ENCODE results near the gene NDE1. TPM values are rescaled to one million over a fixed set of nuclear protein-coding genes. Genes with fewer than 3 reads are reported as not detected.
A peak's percentile ranks its signal among the peaks of the same experiment; 100 is the strongest.

The NDE1 gene
- polyA plus RNA-seq, 1 donor: 25.9 TPM

GRCh38 chr16:15607700-15608396 lies 42.2 kb upstream of the NDE1 start:
- WGBS (ENCODE audit: insufficient coverage, low lambda C conversion rate): 93% methylated on average over 3 of the region's 13 CpGs
- peaks cover 87% of the 10 kb centered on the region for H3K36me3 ChIP-seq (ENCODE audit: control insufficient read depth, insufficient read depth, low read length)
- H3K4me1 ChIP-seq (ENCODE audit: control insufficient read depth, insufficient read depth, low read length): no peaks in the 10 kb centered on the region
- no peaks in the 10 kb centered on the region for H3K27me3 ChIP-seq (ENCODE audit: control insufficient read depth, insufficient read depth, low read length)
- H3K9me3 ChIP-seq (ENCODE audit: control insufficient read depth, low read depth, low read length): no peaks in the 10 kb centered on the region
- no peak overlapping the region for H3K4me3 ChIP-seq (ENCODE audit: low read length)
- H3K27ac ChIP-seq (ENCODE audit: low read length): no peak overlapping the region
- no peak for DNase-seq

DNA sequence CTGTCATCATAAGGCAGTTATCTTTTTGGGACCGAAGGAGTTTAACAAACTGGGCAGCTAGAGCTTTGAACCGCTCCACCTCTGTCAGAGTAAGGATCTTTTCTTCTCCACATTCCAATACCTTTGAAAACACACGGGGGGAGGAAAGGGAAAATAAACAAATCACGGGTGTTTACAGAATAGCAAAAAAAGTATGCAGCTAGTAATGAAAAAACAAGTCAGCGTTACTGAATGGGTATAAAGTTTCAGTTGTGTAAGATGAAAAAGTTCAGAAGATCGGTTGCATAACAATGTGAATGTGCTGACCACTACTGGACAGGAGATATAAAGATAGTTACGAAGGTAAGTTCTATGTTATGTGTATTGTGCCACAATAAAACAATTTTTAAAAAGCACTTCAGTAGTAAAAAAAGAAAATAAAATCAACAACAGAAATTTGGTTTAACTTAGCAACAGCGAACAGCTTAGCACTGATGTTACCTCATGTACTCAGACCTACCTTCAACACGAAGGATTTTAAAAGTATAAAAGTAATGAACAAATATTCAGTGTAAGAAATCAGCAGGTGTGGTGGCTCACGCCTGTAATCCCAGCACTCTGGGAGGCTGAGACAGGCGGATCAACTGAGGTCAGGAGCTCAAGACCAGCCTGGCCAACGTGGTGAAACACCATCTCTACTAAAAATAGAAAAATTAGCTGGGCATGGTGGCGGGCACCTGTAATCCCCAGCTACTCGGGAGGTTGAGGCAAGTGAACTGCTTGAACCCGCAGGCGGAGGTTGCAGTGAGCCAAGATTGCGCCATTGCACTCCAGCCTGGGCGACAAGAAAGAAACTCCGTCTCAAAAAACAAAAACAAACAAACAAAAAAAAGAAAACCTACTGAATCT lies 41.4 kb upstream of the NDE1 start:
- Histone ChIP-seq H3K27me3 (ENCODE audit: control insufficient read depth, insufficient read depth, low read length) (no peaks in the 10 kb centered on the region), H3K27ac (ENCODE audit: low read length) (no peak overlapping the region), H3K4me3 (ENCODE audit: low read length) (no peak overlapping the region), H3K36me3 (ENCODE audit: control insufficient read depth, insufficient read depth, low read length) (peaks cover 82% of the 10 kb centered on the region), H3K4me1 (ENCODE audit: control insufficient read depth, insufficient read depth, low read length) (no peaks in the 10 kb centered on the region), H3K9me3 (ENCODE audit: control insufficient read depth, low read depth, low read length) (no peaks in the 10 kb centered on the region)
- DNase-seq: peak in 1 of 2 donors; percentile 20
- WGBS (ENCODE audit: insufficient coverage, low lambda C conversion rate): 71% methylated on average over 6 of the region's 19 CpGs

DNA sequence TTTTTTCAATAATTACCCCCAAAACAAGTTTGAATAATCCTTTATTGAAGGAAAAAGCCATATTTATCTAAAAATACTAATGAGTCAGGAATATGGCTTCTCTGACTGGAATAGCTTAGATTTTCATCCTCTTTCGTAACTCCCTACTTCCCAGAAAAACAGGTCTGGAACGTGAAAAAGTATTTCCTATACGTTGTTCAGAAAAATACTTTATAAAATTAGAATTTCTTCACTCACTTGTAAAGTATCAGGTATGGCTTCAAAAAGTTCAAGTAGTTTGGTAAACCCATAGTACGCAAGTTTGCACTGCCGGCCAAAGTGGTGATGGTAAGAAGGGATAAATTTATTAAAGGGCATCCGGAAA lies 40.8 kb upstream of the NDE1 start:
- H3K36me3 ChIP-seq (ENCODE audit: control insufficient read depth, insufficient read depth, low read length): peaks cover 80% of the 10 kb centered on the region
- 100% methylated on average over 2 of the region's 6 CpGs for WGBS (ENCODE audit: insufficient coverage, low lambda C conversion rate)
- H3K4me1 ChIP-seq (ENCODE audit: control insufficient read depth, insufficient read depth, low read length): no peaks in the 10 kb centered on the region
- H3K9me3 ChIP-seq (ENCODE audit: control insufficient read depth, low read depth, low read length): no peaks in the 10 kb centered on the region
- no peak for DNase-seq
- H3K4me3 ChIP-seq (ENCODE audit: low read length): no peak overlapping the region
- no peak overlapping the region for H3K27ac ChIP-seq (ENCODE audit: low read length)
- H3K27me3 ChIP-seq (ENCODE audit: control insufficient read depth, insufficient read depth, low read length): no peaks in the 10 kb centered on the region

- Histone ChIP-seq H3K4me3 (ENCODE audit: low read length) (no peak overlapping the region), H3K9me3 (ENCODE audit: control insufficient read depth, low read depth, low read length) (no peaks in the 10 kb centered on the region), H3K4me1 (ENCODE audit: control insufficient read depth, insufficient read depth, low read length) (no peaks in the 10 kb centered on the region), H3K27ac (ENCODE audit: low read length) (no peak overlapping the region), H3K27me3 (ENCODE audit: control insufficient read depth, insufficient read depth, low read length) (no peaks in the 10 kb centered on the region), H3K36me3 (ENCODE audit: control insufficient read depth, insufficient read depth, low read length) (peaks cover 76% of the 10 kb centered on the region)
- DNase-seq: no peak
- 100% methylated on average over 1 of the region's 10 CpGs for WGBS (ENCODE audit: insufficient coverage, low lambda C conversion rate)
Measured at GRCh38 chr16:15610369-15610871, 39.6 kb upstream of the NDE1 start.

DNA sequence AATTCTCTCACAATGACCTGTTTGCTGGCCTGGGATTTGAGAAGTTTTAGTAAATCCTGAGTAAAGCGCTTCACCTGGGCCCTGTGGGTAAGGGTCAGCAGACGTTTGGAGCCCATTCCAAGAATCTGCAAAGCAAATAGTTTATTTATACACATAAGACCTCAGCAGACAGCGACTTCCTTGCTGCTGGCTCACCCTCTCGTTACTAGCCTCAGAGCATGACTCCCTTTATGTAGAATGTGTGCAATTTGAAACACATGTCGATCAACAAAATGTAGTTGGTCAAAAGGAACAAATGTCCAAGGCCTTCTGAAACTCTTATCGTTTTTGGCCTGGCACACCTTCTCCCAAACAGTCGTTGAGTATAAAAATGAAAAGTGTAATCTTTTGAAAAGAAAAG lies 38.4 kb upstream of the NDE1 start:
- H3K27me3 ChIP-seq (ENCODE audit: control insufficient read depth, insufficient read depth, low read length): no peaks in the 10 kb centered on the region
- H3K4me3 ChIP-seq (ENCODE audit: low read length): no peak overlapping the region
- H3K9me3 ChIP-seq (ENCODE audit: control insufficient read depth, low read depth, low read length): no peaks in the 10 kb centered on the region
- H3K4me1 ChIP-seq (ENCODE audit: control insufficient read depth, insufficient read depth, low read length): no peaks in the 10 kb centered on the region
- WGBS (ENCODE audit: insufficient coverage, low lambda C conversion rate): no CpG with 5 or more reads among the region's 7 CpGs
- DNase-seq: no peak
- no peak overlapping the region for H3K27ac ChIP-seq (ENCODE audit: low read length)
- peaks cover 75% of the 10 kb centered on the region for H3K36me3 ChIP-seq (ENCODE audit: control insufficient read depth, insufficient read depth, low read length)

GRCh38 chr16:15613676-15614075 lies 36.4 kb upstream of the NDE1 start:
- Histone ChIP-seq H3K4me1 (ENCODE audit: control insufficient read depth, insufficient read depth, low read length) (no peaks in the 10 kb centered on the region), H3K36me3 (ENCODE audit: control insufficient read depth, insufficient read depth, low read length) (peaks cover 78% of the 10 kb centered on the region), H3K27ac (ENCODE audit: low read length) (no peak overlapping the region), H3K4me3 (ENCODE audit: low read length) (no peak overlapping the region), H3K9me3 (ENCODE audit: control insufficient read depth, low read depth, low read length) (no peaks in the 10 kb centered on the region), H3K27me3 (ENCODE audit: control insufficient read depth, insufficient read depth, low read length) (no peaks in the 10 kb centered on the region)
- WGBS (ENCODE audit: insufficient coverage, low lambda C conversion rate): no CpG with 5 or more reads among the region's 4 CpGs
- no peak for DNase-seq

- no peak for DNase-seq
- Histone ChIP-seq H3K27me3 (ENCODE audit: control insufficient read depth, insufficient read depth, low read length) (no peaks in the 10 kb centered on the region), H3K27ac (ENCODE audit: low read length) (no peak overlapping the region), H3K4me3 (ENCODE audit: low read length) (no peak overlapping the region), H3K36me3 (ENCODE audit: control insufficient read depth, insufficient read depth, low read length) (peaks cover 78% of the 10 kb centered on the region), H3K4me1 (ENCODE audit: control insufficient read depth, insufficient read depth, low read length) (no peaks in the 10 kb centered on the region), H3K9me3 (ENCODE audit: control insufficient read depth, low read depth, low read length) (no peaks in the 10 kb centered on the region)
- WGBS (ENCODE audit: insufficient coverage, low lambda C conversion rate): 100% methylated on average over 1 of the region's 4 CpGs
Measured at GRCh38 chr16:15616012-15616411, 34.0 kb upstream of the NDE1 start.

- Histone ChIP-seq H3K27ac (ENCODE audit: low read length) (no peak overlapping the region), H3K4me1 (ENCODE audit: control insufficient read depth, insufficient read depth, low read length) (no peaks in the 10 kb centered on the region), H3K36me3 (ENCODE audit: control insufficient read depth, insufficient read depth, low read length) (peaks cover 78% of the 10 kb centered on the region), H3K9me3 (ENCODE audit: control insufficient read depth, low read depth, low read length) (no peaks in the 10 kb centered on the region), H3K4me3 (ENCODE audit: low read length) (no peak overlapping the region), H3K27me3 (ENCODE audit: control insufficient read depth, insufficient read depth, low read length) (no peaks in the 10 kb centered on the region)
- no CpG with 5 or more reads among the region's 11 CpGs for WGBS (ENCODE audit: insufficient coverage, low lambda C conversion rate)
- DNase-seq: no peak
Measured at GRCh38 chr16:15616475-15617165, 33.4 kb upstream of the NDE1 start.

DNA sequence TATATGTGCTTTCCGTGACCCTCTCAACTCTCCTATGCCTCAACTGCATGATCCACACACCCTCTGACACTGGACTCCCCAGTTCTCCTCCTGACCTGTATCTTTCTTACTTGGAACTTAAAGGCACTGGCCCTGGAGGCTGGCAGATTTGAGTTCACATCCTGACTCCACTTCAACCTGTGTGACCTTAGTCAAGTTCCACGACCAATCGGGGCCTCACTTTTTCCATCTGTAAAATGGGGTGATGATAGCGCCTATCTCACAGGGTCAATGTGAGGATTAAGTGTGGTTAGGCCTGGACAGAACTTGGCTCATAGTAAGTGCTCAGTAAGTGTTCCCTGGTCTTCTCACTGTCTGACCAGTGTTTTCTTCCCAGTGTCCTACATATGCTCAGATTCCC lies 32.1 kb upstream of the NDE1 start:
- Histone ChIP-seq H3K4me1 (ENCODE audit: control insufficient read depth, insufficient read depth, low read length) (no peaks in the 10 kb centered on the region), H3K36me3 (ENCODE audit: control insufficient read depth, insufficient read depth, low read length) (peaks cover 77% of the 10 kb centered on the region), H3K4me3 (ENCODE audit: low read length) (no peak overlapping the region), H3K9me3 (ENCODE audit: control insufficient read depth, low read depth, low read length) (no peaks in the 10 kb centered on the region), H3K27me3 (ENCODE audit: control insufficient read depth, insufficient read depth, low read length) (no peaks in the 10 kb centered on the region), H3K27ac (ENCODE audit: low read length) (no peak overlapping the region)
- no peak for DNase-seq
- WGBS (ENCODE audit: insufficient coverage, low lambda C conversion rate): no CpG with 5 or more reads among the region's 4 CpGs

- 80% methylated on average over 1 of the region's 4 CpGs for WGBS (ENCODE audit: insufficient coverage, low lambda C conversion rate)
- Histone ChIP-seq H3K9me3 (ENCODE audit: control insufficient read depth, low read depth, low read length) (no peaks in the 10 kb centered on the region), H3K4me3 (ENCODE audit: low read length) (no peak overlapping the region), H3K4me1 (ENCODE audit: control insufficient read depth, insufficient read depth, low read length) (no peaks in the 10 kb centered on the region), H3K27ac (ENCODE audit: low read length) (no peak overlapping the region), H3K27me3 (ENCODE audit: control insufficient read depth, insufficient read depth, low read length) (no peaks in the 10 kb centered on the region), H3K36me3 (ENCODE audit: control insufficient read depth, insufficient read depth, low read length) (peaks cover 77% of the 10 kb centered on the region)
- no peak for DNase-seq
Measured at GRCh38 chr16:15618392-15618791, 31.7 kb upstream of the NDE1 start.

All from large intestine (tissue), 3 donors.